Measurements from ENCODE around the gene OR51M1.

OR51M1 gene

GRCh38 chr11:5390210-5390609, 6.6 kb downstream of the OR51M1 start:
- no peak for DNase-seq

GRCh38 chr11:5394091-5394490, 10.5 kb downstream of the OR51M1 start:
- no peak for DNase-seq

- DNase-seq: no peak
Observed at GRCh38 chr11:5398936-5399335, 15.3 kb downstream of the OR51M1 start.

GRCh38 chr11:5405173-5405572, 21.6 kb downstream of the OR51M1 start:
- no peak for DNase-seq

GRCh38 chr11:5420993-5421392, 37.4 kb downstream of the OR51M1 start:
- no peak for DNase-seq

GRCh38 chr11:5421811-5422210, 38.2 kb downstream of the OR51M1 start, which contains the start of gene OR51Q1:
Gene OR51Q1, plus strand, starts transcription at chr11:5422111. Its CDS starts 90 bp downstream, at chr11:5422201.
- DNase-seq: no peak

GRCh38 chr11:5423131-5423530, 39.5 kb downstream of the OR51M1 start:
- DNase-seq: no peak

GRCh38 chr11:5441414-5441813, 57.8 kb downstream of the OR51M1 start, which contains the start of gene OR51I1:
Gene OR51I1, minus strand, starts transcription at chr11:5441514. Its CDS starts 0 bp downstream, at chr11:5441514.
- DNase-seq: no peak
